IMR-90 (cell line): ENCODE data around the gene HOXA2. TPM values are rescaled to one million over a fixed set of nuclear protein-coding genes. Genes with fewer than 3 reads are reported as not detected.

Experiments
- ATAC-seq: fragments of 200-7000 bp; cut with Tn5 transposase; 2 replicates; pipeline ENCODE4 v1.9.1; 2020; ENCODE audit warnings: low read depth, mild to moderate bottlenecking, moderate library complexity
- BruUV-seq: library from RNA; stranded (reverse); fragments of 400-500 nt; replicated peaks from 2 replicates; lab custom pipeline; 2021; lab: Mats Ljungman, UMichigan
- CTCF ChIA-PET: fragments of 300-600 bp; formaldehyde crosslinking; extraction: SDS; loops from one replicate; lab custom pipeline; 2021; ENCODE audit warnings: antibody characterized with exemption; lab: Yijun Ruan, JAX
- POLR2A ChIA-PET: fragments of 300-600 bp; sonication (Branson Sonifier 250); formaldehyde crosslinking; loops from one replicate; lab custom pipeline; 2022; ENCODE audit warnings: antibody characterized with exemption; ENCODE audit not compliant: unreplicated experiment; lab: Charles Lee
- DNase-seq: peaks from one replicate; pipeline ENCODE4 v3.0.0; 2013
- H2AFZ ChIP-seq: replicated peaks from 2 replicates; pipeline ENCODE3; 2013; ENCODE audit warnings: low read length, mild to moderate bottlenecking; ENCODE audit not compliant: poor library complexity
- H2AK5ac ChIP-seq: 2 replicates; pipeline ENCODE4 v1.6.1; 2013; ENCODE audit warnings: low read depth, low read length, inconsistent platforms
- H2AK9ac ChIP-seq: replicated peaks from 2 replicates; pipeline ENCODE3; 2013; ENCODE audit warnings: mild to moderate bottlenecking, low read depth, low read length, moderate library complexity; ENCODE audit not compliant: poor library complexity
- H2BK120ac ChIP-seq: 2 replicates; pipeline ENCODE4 v1.6.1; 2013; ENCODE audit warnings: low read depth, low read length, inconsistent platforms
- H2BK15ac ChIP-seq: 3 replicates; pipeline ENCODE4 v1.6.1; 2013; ENCODE audit warnings: low read depth, low read length, inconsistent platforms
- H2BK20ac ChIP-seq: 2 replicates; pipeline ENCODE4 v1.6.1; 2013; ENCODE audit warnings: low read depth, mild to moderate bottlenecking, inconsistent platforms, low read length, moderate library complexity
- H2BK5ac ChIP-seq: 2 replicates; pipeline ENCODE4 v1.6.1; 2013; ENCODE audit warnings: mild to moderate bottlenecking, low read depth, low read length, inconsistent platforms; ENCODE audit not compliant: poor library complexity, severe bottlenecking
- H3K14ac ChIP-seq: replicated peaks from 2 replicates; pipeline ENCODE4 v1.6.1; 2013; ENCODE audit warnings: low read depth, low read length, inconsistent platforms
- H3K18ac ChIP-seq: 2 replicates; pipeline ENCODE4 v1.6.1; 2013; ENCODE audit warnings: low read depth, low read length, control low read depth
- H3K23ac ChIP-seq: 2 replicates; pipeline ENCODE4 v1.6.1; 2013; ENCODE audit warnings: low read depth, low read length, inconsistent platforms
- H3K27ac ChIP-seq: 2 replicates; pipeline ENCODE4 v1.5.1; 2013; ENCODE audit warnings: mild to moderate bottlenecking, control low read depth, low read length; ENCODE audit not compliant: insufficient read depth
- H3K27me3 ChIP-seq: 2 replicates; pipeline ENCODE4 v1.6.1; 2013; ENCODE audit warnings: low read length; ENCODE audit not compliant: control insufficient read depth, insufficient read depth
- H3K36me3 ChIP-seq: 2 replicates; pipeline ENCODE4 v1.6.1; 2013; ENCODE audit warnings: low read length, mixed read lengths; ENCODE audit not compliant: control insufficient read depth, insufficient read depth
- H3K4ac ChIP-seq: 2 replicates; pipeline ENCODE4 v1.6.1; 2013; ENCODE audit warnings: low read depth, low read length, inconsistent platforms
- H3K4me1 ChIP-seq: 2 replicates; pipeline ENCODE4 v1.6.1; 2013; ENCODE audit warnings: low read length, mixed read lengths; ENCODE audit not compliant: control insufficient read depth, insufficient read depth
- H3K4me2 ChIP-seq: 2 replicates; pipeline ENCODE4 v1.6.1; 2013; ENCODE audit warnings: low read depth, mild to moderate bottlenecking, control low read depth, low read length, moderate library complexity
- H3K4me3 ChIP-seq: 2 replicates; pipeline ENCODE4 v1.5.1; 2013; ENCODE audit warnings: low read depth, mild to moderate bottlenecking, control low read depth, low read length, moderate library complexity; ENCODE audit not compliant: insufficient read depth
- H3K56ac ChIP-seq: 2 replicates; pipeline ENCODE4 v1.6.1; 2013; ENCODE audit warnings: low read length, inconsistent platforms; ENCODE audit not compliant: insufficient read depth; ENCODE audit errors: extremely low read depth
- H3K79me1 ChIP-seq, 2 experiments: 2 replicates each; pipeline ENCODE4 v1.6.1; 2013; ENCODE audit warnings: low read length in 2 of 2, inconsistent platforms in 1 of 2, low read depth in 1 of 2
- H3K9ac ChIP-seq: 2 replicates; pipeline ENCODE4 v1.6.1; 2013; ENCODE audit warnings: low read depth, low read length, control low read depth
- H3K9me1 ChIP-seq: 2 replicates; pipeline ENCODE4 v1.6.1; 2013; ENCODE audit warnings: low read length, inconsistent platforms; ENCODE audit not compliant: insufficient read depth
- H3K9me3 ChIP-seq: 2 replicates; pipeline ENCODE4 v1.6.1; 2013; ENCODE audit warnings: low read length; ENCODE audit not compliant: control insufficient read depth, insufficient read depth
- H4K20me1 ChIP-seq: 2 replicates; pipeline ENCODE4 v1.6.1; 2013; ENCODE audit warnings: low read length, inconsistent platforms; ENCODE audit not compliant: insufficient read depth
- H4K5ac ChIP-seq: 2 replicates; pipeline ENCODE4 v1.6.1; 2013; ENCODE audit warnings: mild to moderate bottlenecking, low read depth, low read length, control low read depth
- H4K8ac ChIP-seq, 2 experiments: 2 replicates each; pipeline ENCODE4 v1.6.1; 2013; ENCODE audit warnings: low read depth in 2 of 2, low read length in 2 of 2, control low read depth in 1 of 2, inconsistent platforms in 1 of 2
- H4K91ac ChIP-seq: 2 replicates; pipeline ENCODE4 v1.6.1; 2013; ENCODE audit warnings: low read depth, low read length, inconsistent platforms; ENCODE audit not compliant: insufficient read depth
- BHLHE40 ChIP-seq: fragments of 150-350 bp; IDR thresholded peaks from 2 replicates; pipeline ENCODE4 v1.6.1; 2016; ENCODE audit warnings: mild to moderate bottlenecking, low read depth, low read length
- CEBPB ChIP-seq: IDR thresholded peaks from 2 replicates; pipeline ENCODE4 v1.6.1; 2012; ENCODE audit warnings: low read depth, low read length, improper control_type of control experiment
- CHD1 ChIP-seq: IDR thresholded peaks from 2 replicates; pipeline ENCODE4 v1.6.1; 2012; ENCODE audit warnings: low read depth, low read length, improper control_type of control experiment
- FOS ChIP-seq: fragments of 150-350 bp; IDR thresholded peaks from 2 replicates; pipeline ENCODE4 v1.6.1; 2016; ENCODE audit warnings: low read depth, low read length
- MAFK ChIP-seq: IDR thresholded peaks from 2 replicates; pipeline ENCODE4 v1.6.1; 2012; ENCODE audit warnings: low read depth, low read length, improper control_type of control experiment
- MAZ ChIP-seq: IDR thresholded peaks from 2 replicates; pipeline ENCODE4 v1.6.1; 2012; ENCODE audit warnings: low read depth, mild to moderate bottlenecking, low read length, improper control_type of control experiment, moderate library complexity, borderline replicate concordance
- MXI1 ChIP-seq: IDR thresholded peaks from 2 replicates; pipeline ENCODE4 v1.6.1; 2012; ENCODE audit warnings: low read depth, mild to moderate bottlenecking, low read length, moderate library complexity, borderline replicate concordance
- NFE2L2 ChIP-seq: fragments of 150-350 bp; IDR thresholded peaks from 2 replicates; pipeline ENCODE4 v1.6.1; 2016; ENCODE audit warnings: low read depth, mild to moderate bottlenecking, low read length
- POLR2A ChIP-seq: IDR thresholded peaks from 2 replicates; pipeline ENCODE4 v1.6.1; 2012; ENCODE audit warnings: mild to moderate bottlenecking, low read depth, low read length
- RAD21 ChIP-seq: IDR thresholded peaks from 2 replicates; pipeline ENCODE4 v1.6.1; 2012; ENCODE audit warnings: low read length, improper control_type of control experiment
- RCOR1 ChIP-seq: IDR thresholded peaks from 2 replicates; pipeline ENCODE4 v1.6.1; 2012; ENCODE audit warnings: mild to moderate bottlenecking, low read length, improper control_type of control experiment; ENCODE audit not compliant: insufficient replicate concordance
- RFX5 ChIP-seq: IDR thresholded peaks from 2 replicates; pipeline ENCODE4 v1.8.0; 2012; ENCODE audit warnings: low read depth, mild to moderate bottlenecking, low read length, moderate library complexity
- SMC3 ChIP-seq: fragments of 150-350 bp; IDR thresholded peaks from 2 replicates; pipeline ENCODE4 v1.6.1; 2016; ENCODE audit warnings: low read depth, mild to moderate bottlenecking, antibody characterized with exemption, low read length, moderate library complexity
- WGBS, 2 experiments: methylation state at CpG; one replicate each; pipeline versions ENCODE4 v1.1.5 to v1.1.7; 2013; ENCODE audit warnings: missing lambda C conversion rate in 2 of 2; ENCODE audit not compliant: insufficient read length in 1 of 2; ENCODE audit errors: extremely low coverage in 2 of 2; 5-methylcytosine and 5-hydroxymethylcytosine counted together
- dilution Hi-C: fragments of 300-500 bp; cut with HindIII; formaldehyde crosslinking; loops from one replicate; pipeline ENCODE4 v1.14.3; 2018; ENCODE audit warnings: low sequenced_read_pairs; ENCODE audit not compliant: unreplicated experiment
- in situ Hi-C: fragments of 300-500 bp; cut with MboI; formaldehyde crosslinking; loops from 3 replicates; pipeline ENCODE4 v1.14.3; 2019; ENCODE audit warnings: low sequenced_read_pairs, inconsistent platforms, mixed read lengths
- intact Hi-C: fragments of 100-400 bp; cut with micrococcal nuclease; formaldehyde crosslinking; loops from 2 replicates; pipeline ENCODE4 v1.10.0; 2022
- polyA plus RNA-seq, 3 experiments: library from polyadenylated mRNA; depleted of rRNA; stranded (reverse); fragments of >200 nt; gene quantifications; 2 replicates each; pipeline ENCODE4 v1.2.3, GENCODE V29; 2012; ENCODE audit warnings: low replicate concordance in 1 of 3
- total RNA-seq: library from RNA; depleted of rRNA; stranded (reverse); fragments of >200 nt; gene quantifications from 2 replicates; pipeline ENCODE4 v1.2.3, GENCODE V29; 2012
- TF ChIP-seq, protein P1 (sequence below): fragments of 150-350 bp; IDR thresholded peaks from 2 replicates; pipeline ENCODE4 v1.6.1; 2016; ENCODE audit warnings: low read depth, mild to moderate bottlenecking, low read length, moderate library complexity, borderline replicate concordance
- TF ChIP-seq, protein P2 (sequence below): fragments of 150-350 bp; IDR thresholded peaks from 2 replicates; pipeline ENCODE4 v1.6.1; 2017; ENCODE audit warnings: mild to moderate bottlenecking, antibody characterized with exemption, low read length, low read depth
- TF ChIP-seq, protein P3 (sequence below): conservative IDR thresholded peaks from 2 replicates; pipeline ENCODE4 v1.5.1; 2012; ENCODE audit warnings: mild to moderate bottlenecking, low read depth, low read length, improper control_type of control experiment

HOXA2 gene
- total and polyA plus RNA-seq, 2 of the 4 experiments (the other 2 are of a cell fraction) = 1.6 to 3.9 TPM

DNA sequence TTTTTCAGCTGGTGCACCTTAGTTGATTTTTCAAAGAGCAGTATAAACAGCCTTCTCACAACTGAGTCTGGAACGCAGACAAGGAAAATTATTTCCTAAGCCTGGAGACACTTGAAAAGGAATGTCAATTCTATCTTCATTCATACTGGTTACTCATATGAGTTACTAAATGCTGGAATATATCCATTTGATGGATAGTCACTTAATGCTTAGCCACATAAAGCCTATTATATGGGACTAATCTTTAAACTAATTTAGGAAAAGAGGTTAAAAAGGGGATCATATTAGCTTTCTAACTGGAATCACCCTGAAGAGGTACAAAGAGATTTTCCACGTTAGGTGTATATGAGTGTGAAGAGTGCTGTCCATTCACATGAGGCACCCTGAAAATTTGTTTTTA, 29.7 kb upstream of the HOXA2 start:
- POLR2A ChIA-PET = interaction anchor here (0.8 to 1.1 kb wide), 2 partner anchors 9 to 275 kb away, joined by 3 read pairs; no protein-coding TSS in a partner anchor
- dilution Hi-C loops (no loop called here), in situ Hi-C loops (no loop called here), intact Hi-C loops (loop anchor here (5.0 kb wide), 1 partner anchor 100 kb away; no protein-coding TSS in a partner anchor)
- no peak overlapping the region for H2AK9ac ChIP-seq
- H2BK5ac ChIP-seq = no peak overlapping the region
- WGBS, 2 experiments = no CpG with 5 or more reads among the region's 2 CpGs
- no peaks in the 10 kb centered on the region for H4K20me1 ChIP-seq
- H4K91ac ChIP-seq = no peak overlapping the region
- TF ChIP-seq, protein P1, sequence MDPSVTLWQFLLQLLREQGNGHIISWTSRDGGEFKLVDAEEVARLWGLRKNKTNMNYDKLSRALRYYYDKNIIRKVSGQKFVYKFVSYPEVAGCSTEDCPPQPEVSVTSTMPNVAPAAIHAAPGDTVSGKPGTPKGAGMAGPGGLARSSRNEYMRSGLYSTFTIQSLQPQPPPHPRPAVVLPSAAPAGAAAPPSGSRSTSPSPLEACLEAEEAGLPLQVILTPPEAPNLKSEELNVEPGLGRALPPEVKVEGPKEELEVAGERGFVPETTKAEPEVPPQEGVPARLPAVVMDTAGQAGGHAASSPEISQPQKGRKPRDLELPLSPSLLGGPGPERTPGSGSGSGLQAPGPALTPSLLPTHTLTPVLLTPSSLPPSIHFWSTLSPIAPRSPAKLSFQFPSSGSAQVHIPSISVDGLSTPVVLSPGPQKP = no peak
- TF ChIP-seq RAD21 (no peak), MXI1 (no peak), CHD1 (no peak), BHLHE40 (no peak), SMC3 (no peak), POLR2A (no peak), MAFK (no peak), MAZ (no peak), RFX5 (no peak), NFE2L2 (no peak), FOS (no peak), RCOR1 (no peak), CEBPB (no peak)
- TF ChIP-seq, protein P2, sequence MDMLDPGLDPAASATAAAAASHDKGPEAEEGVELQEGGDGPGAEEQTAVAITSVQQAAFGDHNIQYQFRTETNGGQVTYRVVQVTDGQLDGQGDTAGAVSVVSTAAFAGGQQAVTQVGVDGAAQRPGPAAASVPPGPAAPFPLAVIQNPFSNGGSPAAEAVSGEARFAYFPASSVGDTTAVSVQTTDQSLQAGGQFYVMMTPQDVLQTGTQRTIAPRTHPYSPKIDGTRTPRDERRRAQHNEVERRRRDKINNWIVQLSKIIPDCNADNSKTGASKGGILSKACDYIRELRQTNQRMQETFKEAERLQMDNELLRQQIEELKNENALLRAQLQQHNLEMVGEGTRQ = no peak
- TF ChIP-seq, protein P3, sequence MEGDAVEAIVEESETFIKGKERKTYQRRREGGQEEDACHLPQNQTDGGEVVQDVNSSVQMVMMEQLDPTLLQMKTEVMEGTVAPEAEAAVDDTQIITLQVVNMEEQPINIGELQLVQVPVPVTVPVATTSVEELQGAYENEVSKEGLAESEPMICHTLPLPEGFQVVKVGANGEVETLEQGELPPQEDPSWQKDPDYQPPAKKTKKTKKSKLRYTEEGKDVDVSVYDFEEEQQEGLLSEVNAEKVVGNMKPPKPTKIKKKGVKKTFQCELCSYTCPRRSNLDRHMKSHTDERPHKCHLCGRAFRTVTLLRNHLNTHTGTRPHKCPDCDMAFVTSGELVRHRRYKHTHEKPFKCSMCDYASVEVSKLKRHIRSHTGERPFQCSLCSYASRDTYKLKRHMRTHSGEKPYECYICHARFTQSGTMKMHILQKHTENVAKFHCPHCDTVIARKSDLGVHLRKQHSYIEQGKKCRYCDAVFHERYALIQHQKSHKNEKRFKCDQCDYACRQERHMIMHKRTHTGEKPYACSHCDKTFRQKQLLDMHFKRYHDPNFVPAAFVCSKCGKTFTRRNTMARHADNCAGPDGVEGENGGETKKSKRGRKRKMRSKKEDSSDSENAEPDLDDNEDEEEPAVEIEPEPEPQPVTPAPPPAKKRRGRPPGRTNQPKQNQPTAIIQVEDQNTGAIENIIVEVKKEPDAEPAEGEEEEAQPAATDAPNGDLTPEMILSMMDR = no peak
- no peak overlapping the region; the same call in 1 of the 2 replicates for H3K56ac ChIP-seq
- no TSS peak for BruUV-seq
- H2AFZ ChIP-seq = no peak overlapping the region
- CTCF ChIA-PET = interaction anchor here (0.6 to 1.8 kb wide), 5 partner anchors 9 to 445 kb away, joined by 3 to 5 read pairs (median 4); no protein-coding TSS in a partner anchor
- H2BK15ac ChIP-seq = no peak overlapping the region
- H2AK5ac ChIP-seq = no peak overlapping the region
- H3K9ac ChIP-seq = no peak overlapping the region
- H4K8ac ChIP-seq = no peak overlapping the region
- H3K4me3 ChIP-seq = no peak overlapping the region
- no peak overlapping the region for H2BK20ac ChIP-seq
- H3K23ac ChIP-seq = no peak overlapping the region
- H2BK120ac ChIP-seq = no peak overlapping the region
- H3K36me3 ChIP-seq = peaks cover 3% of the 10 kb centered on the region; the same call in 1 of the 2 replicates
- no peak for ATAC-seq
- no peak overlapping the region for H3K27ac ChIP-seq
- H3K79me1 ChIP-seq = peaks cover 24 to 45% of the 10 kb centered on the region in 2 experiments
- no peak overlapping the region for H3K4me2 ChIP-seq
- no peak overlapping the region for H3K4ac ChIP-seq
- no peaks in the 10 kb centered on the region for H3K9me3 ChIP-seq
- no peak overlapping the region for H4K5ac ChIP-seq
- peaks cover 30% of the 10 kb centered on the region for H3K4me1 ChIP-seq
- no peaks in the 10 kb centered on the region for H3K27me3 ChIP-seq
- H3K14ac ChIP-seq = no peak overlapping the region
- DNase-seq = no peak
- H3K18ac ChIP-seq = no peak overlapping the region
- H3K9me1 ChIP-seq = peaks cover 11% of the 10 kb centered on the region
